SU-DHL-6 (cell line): ENCODE data around the gene CRISP1.

ENCODE experiments used
- H2AFZ ChIP-seq: fragments of 200-600 bp; sonication (generic); 2 replicates; pipeline ENCODE4 v1.6.1; 2014; ENCODE audit warnings: low read depth, mild to moderate bottlenecking, moderate library complexity, mixed read lengths, antibody characterized with exemption, low read length; ENCODE audit not compliant: severe bottlenecking
- H3F3A ChIP-seq: fragments of 200-600 bp; shearing (Covaris generic); 2 replicates; pipeline ENCODE4 v1.6.0; 2016; ENCODE audit warnings: antibody characterized with exemption, mild to moderate bottlenecking; ENCODE audit not compliant: insufficient read depth
- H3K27ac ChIP-seq: fragments of 200-600 bp; sonication (generic); 2 replicates; pipeline ENCODE4 v1.5.1; 2016; ENCODE audit warnings: low read depth, mild to moderate bottlenecking, low read length, moderate library complexity, mixed read lengths
- H3K27me3 ChIP-seq: fragments of 200-600 bp; sonication (generic), shearing (Covaris generic); 2 replicates; pipeline ENCODE4 v1.6.0; 2014; ENCODE audit warnings: mild to moderate bottlenecking, low read length
- H3K36me3 ChIP-seq: fragments of 200-600 bp; sonication (generic); 2 replicates; pipeline ENCODE4 v1.6.1; 2014; ENCODE audit warnings: mild to moderate bottlenecking, low read length, mixed read lengths
- H3K4me2 ChIP-seq: fragments of 300-600, 200-600 bp; shearing (Covaris generic), sonication (generic); 2 replicates; pipeline ENCODE4 v1.6.0; 2014; ENCODE audit warnings: low read length, low read depth, mild to moderate bottlenecking; ENCODE audit not compliant: poor library complexity, severe bottlenecking
- H3K4me3 ChIP-seq: fragments of 200-600 bp; sonication (generic); 2 replicates; pipeline ENCODE4 v1.5.1; 2014; ENCODE audit warnings: antibody characterized with exemption, low read length, mild to moderate bottlenecking, mixed read lengths; ENCODE audit not compliant: insufficient read depth, poor library complexity, severe bottlenecking
- H3K79me2 ChIP-seq: fragments of 200-600 bp; sonication (generic); 2 replicates; pipeline ENCODE4 v1.6.1; 2014; ENCODE audit warnings: mild to moderate bottlenecking, low read length, moderate library complexity; ENCODE audit not compliant: insufficient read depth
- H3K9ac ChIP-seq: fragments of 200-600 bp; sonication (generic); 2 replicates; pipeline ENCODE4 v1.7.0; 2014; ENCODE audit warnings: mild to moderate bottlenecking, low read length
- H3K9me2 ChIP-seq: fragments of 200-600 bp; sonication (generic); replicated peaks from 2 replicates; pipeline ENCODE4 v1.6.1; 2014; ENCODE audit warnings: low read length; ENCODE audit not compliant: insufficient read depth
- H3K9me3 ChIP-seq: fragments of 200-600 bp; sonication (generic); 2 replicates; pipeline ENCODE4 v1.6.1; 2014; ENCODE audit warnings: low read length, mixed read lengths; ENCODE audit not compliant: insufficient read depth
- H4K20me1 ChIP-seq: fragments of 200-600 bp; sonication (generic); 2 replicates; pipeline ENCODE4 v1.6.1; 2014; ENCODE audit warnings: low read depth, mild to moderate bottlenecking, antibody characterized with exemption, low read length, moderate library complexity, mixed read lengths
- CTCF ChIP-seq: fragments of 200-600 bp; sonication (generic); IDR thresholded peaks from one replicate; pipeline ENCODE4 v1.5.1; 2017; ENCODE audit warnings: antibody characterized with exemption, mild to moderate bottlenecking, low read length, moderate library complexity; ENCODE audit not compliant: insufficient read depth, poor library complexity, severe bottlenecking
- EZH2phosphoT487 ChIP-seq: fragments of 200-600 bp; sonication (generic), shearing (Covaris generic); conservative IDR thresholded peaks from 2 replicates; pipeline ENCODE4 v1.6.1; 2018; ENCODE audit warnings: mild to moderate bottlenecking, antibody characterized with exemption, low read length, moderate library complexity, mixed read lengths

Gene CRISP1

GRCh38 chr6:49784272-49784671 lies 82.1 kb downstream of the CRISP1 start:
- H3K4me3 ChIP-seq, result no peak overlapping the region
- H3K9me2 ChIP-seq, result no peaks in the 10 kb centered on the region
- H3K4me2 ChIP-seq, result no peak overlapping the region
- H3F3A ChIP-seq, result no peaks in the 10 kb centered on the region
- no peaks in the 10 kb centered on the region for H3K27me3 ChIP-seq
- TF ChIP-seq EZH2phosphoT487, result no peak
- TF ChIP-seq CTCF, result no peak
- no peaks in the 10 kb centered on the region for H3K36me3 ChIP-seq
- no peaks in the 10 kb centered on the region for H4K20me1 ChIP-seq
- H3K9me3 ChIP-seq, result no peaks in the 10 kb centered on the region
- H3K79me2 ChIP-seq, result no peaks in the 10 kb centered on the region
- H3K27ac ChIP-seq, result no peak overlapping the region
- no peak overlapping the region for H2AFZ ChIP-seq
- H3K9ac ChIP-seq, result no peak overlapping the region
